B cell (primary cell): ENCODE measurements around the gene RNF26. TPM values are rescaled to one million over a fixed set of nuclear protein-coding genes. Genes with fewer than 3 reads are reported as not detected.

Experiments used
- ATAC-seq: fragments of 200-7000 bp; cut with Tn5 transposase; one replicate; pipeline ENCODE4 v1.10.0; 2021; ENCODE audit warnings: low read depth, mild to moderate bottlenecking, moderate number of reproducible peaks, moderate library complexity
- CTCF ChIA-PET: fragments of 350-600 bp; sonication (Branson Sonifier 250); formaldehyde crosslinking; loops from one replicate; lab custom pipeline; 2021; ENCODE audit warnings: antibody characterized with exemption, inconsistent platforms; lab: Charles Lee
- POLR2A ChIA-PET: fragments of 350-600 bp; sonication (Branson Sonifier 250); formaldehyde crosslinking; loops from one replicate; lab custom pipeline; 2021; ENCODE audit warnings: antibody characterized with exemption; lab: Charles Lee
- DNase-seq: peaks from one replicate; pipeline ENCODE4 v3.0.0; 2013
- H2AFZ ChIP-seq: 2 replicates; pipeline ENCODE4 v1.6.1; 2012; ENCODE audit warnings: mild to moderate bottlenecking, low read depth, low read length; ENCODE audit not compliant: insufficient read depth, poor library complexity, severe bottlenecking
- H3K27ac ChIP-seq, 2 donors: 1 replicate in 1 of 2; 2 replicates in 1 of 2; pipeline ENCODE4 v1.5.1; 2012 to 2013; ENCODE audit warnings: low read length in 2 of 2, mild to moderate bottlenecking in 2 of 2, moderate library complexity in 1 of 2
- H3K27me3 ChIP-seq, 4 experiments: fragments of 200-600 bp in 1 of 4; sonication (generic) in 1 of 4; replicated peaks in 1 of 4; 1 replicate in 2 of 4; 2 replicates in 2 of 4; pipeline versions ENCODE4 v1.6.1 to v1.7.0; 2013 to 2016; ENCODE audit warnings: low read length in 3 of 4, mild to moderate bottlenecking in 2 of 4, mixed read lengths in 1 of 4, moderate library complexity in 1 of 4; ENCODE audit not compliant: insufficient read depth in 4 of 4, control insufficient read depth in 3 of 4; ENCODE audit errors: control extremely low read depth in 1 of 4
- H3K36me3 ChIP-seq, 2 experiments: replicated peaks in 1 of 2; 1 replicate in 1 of 2; 2 replicates in 1 of 2; pipeline versions ENCODE4 v1.6.1 to v1.7.1; 2013; ENCODE audit warnings: low read length in 1 of 2; ENCODE audit not compliant: insufficient read depth in 2 of 2, control insufficient read depth in 1 of 2; ENCODE audit errors: control extremely low read depth in 1 of 2, extremely low read depth in 1 of 2
- H3K4me1 ChIP-seq, 2 donors: fragments of 200-600 bp in 1 of 2; sonication (generic) in 1 of 2; 1 replicate in 1 of 2; 2 replicates in 1 of 2; pipeline versions ENCODE4 v1.5.1 to v1.6.1; 2013 to 2017; ENCODE audit warnings: low read length in 2 of 2; ENCODE audit not compliant: control insufficient read depth in 2 of 2, insufficient read depth in 2 of 2
- H3K4me2 ChIP-seq: replicated peaks from 2 replicates; pipeline ENCODE3; 2012; ENCODE audit warnings: mild to moderate bottlenecking, low read depth, low read length; ENCODE audit not compliant: poor library complexity, severe bottlenecking
- H3K4me3 ChIP-seq, 5 experiments: fragments of 200-600 bp in 1 of 5; sonication (generic) in 1 of 5; 1 replicate in 3 of 5; 2 replicates in 2 of 5; pipeline versions ENCODE4 v1.5.1 to v1.7.0; 2011 to 2016; ENCODE audit warnings: low read length in 4 of 5, mild to moderate bottlenecking in 4 of 5, low read depth in 2 of 5, control low read depth in 1 of 5, moderate library complexity in 1 of 5; ENCODE audit not compliant: insufficient read depth in 1 of 5; ENCODE audit errors: control extremely low read depth in 1 of 5, extremely low read depth in 1 of 5
- H3K79me2 ChIP-seq: fragments of 200-600 bp; sonication (generic); one replicate; pipeline ENCODE4 v1.6.0; 2016; ENCODE audit warnings: low read length; ENCODE audit not compliant: control insufficient read depth, insufficient read depth
- H3K9ac ChIP-seq: fragments of 200-600 bp; sonication (generic); 2 replicates; pipeline ENCODE4 v1.6.1; 2017; ENCODE audit warnings: mild to moderate bottlenecking, low read length, moderate library complexity
- H3K9me3 ChIP-seq, 3 donors: one replicate each; pipeline versions ENCODE4 v1.6.1 to v1.7.1; 2013; ENCODE audit warnings: low read length in 2 of 3; ENCODE audit not compliant: control insufficient read depth in 2 of 3, insufficient read depth in 1 of 3; ENCODE audit errors: control extremely low read depth in 1 of 3
- H4K20me1 ChIP-seq: 2 replicates; pipeline ENCODE4 v1.6.0; 2012; ENCODE audit warnings: mild to moderate bottlenecking, low read length; ENCODE audit not compliant: insufficient read depth, control insufficient read depth, poor library complexity, severe bottlenecking
- H3K27ac Mint-ChIP-seq: one replicate; pipeline ENCODE4 v1.8.0; 2021; ENCODE audit warnings: mixed read lengths
- H3K27me3 Mint-ChIP-seq: one replicate; pipeline ENCODE4 v1.8.0; 2021; ENCODE audit warnings: mixed read lengths
- H3K4me1 Mint-ChIP-seq: one replicate; pipeline ENCODE4 v1.8.0; 2021; ENCODE audit warnings: mixed read lengths
- H3K4me3 Mint-ChIP-seq: one replicate; pipeline ENCODE4 v1.8.0; 2021; ENCODE audit warnings: mixed read lengths
- H3K9me3 Mint-ChIP-seq: one replicate; pipeline ENCODE4 v1.8.0; 2022; ENCODE audit warnings: mixed read lengths; ENCODE audit not compliant: insufficient read depth
- EZH2 ChIP-seq: IDR thresholded peaks from 2 replicates; pipeline ENCODE4 v1.6.1; 2012; ENCODE audit warnings: borderline replicate concordance, low read depth, mild to moderate bottlenecking, moderate library complexity, low read length; ENCODE audit not compliant: insufficient read depth, poor library complexity, severe bottlenecking
- WGBS: methylation state at CpG from one replicate; pipeline ENCODE4 v1.1.5; 2013; ENCODE audit warnings: missing lambda C conversion rate; ENCODE audit not compliant: insufficient coverage; 5-methylcytosine and 5-hydroxymethylcytosine counted together
- intact Hi-C: fragments of 100-400 bp; cut with micrococcal nuclease; formaldehyde crosslinking; loops from one replicate; pipeline ENCODE4 v1.10.0; 2022
- polyA plus RNA-seq: library from polyadenylated mRNA; depleted of rRNA; stranded (reverse); fragments of >200 nt; gene quantifications from 2 replicates; pipeline ENCODE4 v1.2.3, GENCODE V29; 2012
- total RNA-seq, 2 donors: library from RNA; stranded (reverse); fragments of 120-200 nt in 1 of 2; gene quantifications; 1 replicate in 1 of 2; 2 replicates in 1 of 2; pipeline versions ENCODE4 v1.2.3 to v1.2.4, GENCODE V29; 2013 to 2022
- TF ChIP-seq, protein P1 (sequence below): fragments of 200-600 bp; IDR thresholded peaks from one replicate; pipeline ENCODE4 v1.8.0; 2022; ENCODE audit warnings: antibody characterized with exemption, mild to moderate bottlenecking

The RNF26 gene
- total and polyA plus RNA-seq, 2 donors (not counting 1 experiment from before 2014, with no cell fraction given) = 15.5 to 21.8 TPM

DNA sequence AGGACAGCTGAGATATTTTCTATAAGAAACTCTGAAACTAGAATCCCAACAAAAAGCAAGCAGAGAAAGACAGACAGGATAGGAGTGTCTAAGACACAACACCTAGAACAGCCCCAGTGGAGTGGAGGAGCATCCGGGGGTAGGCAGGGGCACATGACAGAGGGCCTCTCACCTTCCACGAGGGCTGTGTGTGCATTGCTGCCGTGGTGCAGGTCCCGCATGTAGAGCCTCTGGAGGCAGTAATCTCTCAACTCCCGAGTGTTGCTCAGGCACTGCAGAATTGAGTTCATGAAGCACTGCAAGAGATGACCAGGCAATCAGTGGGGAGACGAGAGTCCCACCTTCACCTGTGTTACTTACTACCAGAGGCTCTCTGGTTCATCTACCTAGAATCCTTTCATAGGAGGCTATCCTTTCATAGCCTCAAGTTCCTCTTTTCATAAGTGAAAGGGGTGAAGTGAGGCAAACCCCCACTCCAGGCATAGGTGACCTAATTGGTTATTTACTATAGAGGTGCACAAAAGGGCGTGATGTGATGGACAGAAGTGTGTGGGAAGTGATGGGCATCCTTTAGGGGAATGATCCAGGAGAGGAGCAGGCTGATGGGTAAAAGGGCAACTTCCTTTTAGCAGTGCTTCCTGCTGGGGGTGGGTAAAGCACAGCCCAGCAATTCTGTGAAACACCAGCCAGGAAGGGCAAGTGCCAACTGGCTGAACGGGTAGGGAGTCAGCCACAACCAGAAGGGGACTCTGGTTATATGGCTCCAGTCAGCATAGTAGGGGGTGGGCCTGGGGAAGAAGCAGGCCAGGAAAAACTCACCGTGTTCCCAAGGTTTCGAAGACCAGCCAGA is 25.3 kb downstream of the RNF26 start:
- no peak overlapping the region for H3K27ac Mint-ChIP-seq

More for the DNA sequence above, 25.3 kb downstream of the RNF26 start:
- TF ChIP-seq, protein P1, sequence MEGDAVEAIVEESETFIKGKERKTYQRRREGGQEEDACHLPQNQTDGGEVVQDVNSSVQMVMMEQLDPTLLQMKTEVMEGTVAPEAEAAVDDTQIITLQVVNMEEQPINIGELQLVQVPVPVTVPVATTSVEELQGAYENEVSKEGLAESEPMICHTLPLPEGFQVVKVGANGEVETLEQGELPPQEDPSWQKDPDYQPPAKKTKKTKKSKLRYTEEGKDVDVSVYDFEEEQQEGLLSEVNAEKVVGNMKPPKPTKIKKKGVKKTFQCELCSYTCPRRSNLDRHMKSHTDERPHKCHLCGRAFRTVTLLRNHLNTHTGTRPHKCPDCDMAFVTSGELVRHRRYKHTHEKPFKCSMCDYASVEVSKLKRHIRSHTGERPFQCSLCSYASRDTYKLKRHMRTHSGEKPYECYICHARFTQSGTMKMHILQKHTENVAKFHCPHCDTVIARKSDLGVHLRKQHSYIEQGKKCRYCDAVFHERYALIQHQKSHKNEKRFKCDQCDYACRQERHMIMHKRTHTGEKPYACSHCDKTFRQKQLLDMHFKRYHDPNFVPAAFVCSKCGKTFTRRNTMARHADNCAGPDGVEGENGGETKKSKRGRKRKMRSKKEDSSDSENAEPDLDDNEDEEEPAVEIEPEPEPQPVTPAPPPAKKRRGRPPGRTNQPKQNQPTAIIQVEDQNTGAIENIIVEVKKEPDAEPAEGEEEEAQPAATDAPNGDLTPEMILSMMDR = no peak
- TF ChIP-seq EZH2 = no peak
- DNase-seq (peak; percentile 42), ATAC-seq (no peak)
- 84% methylated on average over 9 of the region's 10 CpGs for WGBS
- H3K9ac ChIP-seq = no peak overlapping the region
- H3K27me3 ChIP-seq = peaks cover 0 to 45% (median 20%) of the 10 kb centered on the region in 4 experiments
- peaks cover 14 to 30% of the 10 kb centered on the region in 2 donors for H3K4me1 ChIP-seq
- ChIA-PET POLR2A (no interaction called here), CTCF (no interaction called here)
- Mint-ChIP-seq H3K27me3 (peaks cover 41% of the 10 kb centered on the region), H3K9me3 (no peaks in the 10 kb centered on the region), H3K4me1 (peaks cover 26% of the 10 kb centered on the region), H3K4me3 (no peak overlapping the region)
- H3K79me2 ChIP-seq = no peaks in the 10 kb centered on the region
- intact Hi-C loops = no loop called here
- H4K20me1 ChIP-seq = no peaks in the 10 kb centered on the region
- H3K4me3 ChIP-seq = no peak overlapping the region
- H3K36me3 ChIP-seq = no peaks in the 10 kb centered on the region
- no peak overlapping the region for H3K27ac ChIP-seq
- H2AFZ ChIP-seq = no peak overlapping the region
- H3K4me2 ChIP-seq = no peak overlapping the region
- H3K9me3 ChIP-seq = peaks cover 0 to 9% (median 0%) of the 10 kb centered on the region in 3 donors
